ENCODE results near the gene RDH5.

RDH5 gene

DNA sequence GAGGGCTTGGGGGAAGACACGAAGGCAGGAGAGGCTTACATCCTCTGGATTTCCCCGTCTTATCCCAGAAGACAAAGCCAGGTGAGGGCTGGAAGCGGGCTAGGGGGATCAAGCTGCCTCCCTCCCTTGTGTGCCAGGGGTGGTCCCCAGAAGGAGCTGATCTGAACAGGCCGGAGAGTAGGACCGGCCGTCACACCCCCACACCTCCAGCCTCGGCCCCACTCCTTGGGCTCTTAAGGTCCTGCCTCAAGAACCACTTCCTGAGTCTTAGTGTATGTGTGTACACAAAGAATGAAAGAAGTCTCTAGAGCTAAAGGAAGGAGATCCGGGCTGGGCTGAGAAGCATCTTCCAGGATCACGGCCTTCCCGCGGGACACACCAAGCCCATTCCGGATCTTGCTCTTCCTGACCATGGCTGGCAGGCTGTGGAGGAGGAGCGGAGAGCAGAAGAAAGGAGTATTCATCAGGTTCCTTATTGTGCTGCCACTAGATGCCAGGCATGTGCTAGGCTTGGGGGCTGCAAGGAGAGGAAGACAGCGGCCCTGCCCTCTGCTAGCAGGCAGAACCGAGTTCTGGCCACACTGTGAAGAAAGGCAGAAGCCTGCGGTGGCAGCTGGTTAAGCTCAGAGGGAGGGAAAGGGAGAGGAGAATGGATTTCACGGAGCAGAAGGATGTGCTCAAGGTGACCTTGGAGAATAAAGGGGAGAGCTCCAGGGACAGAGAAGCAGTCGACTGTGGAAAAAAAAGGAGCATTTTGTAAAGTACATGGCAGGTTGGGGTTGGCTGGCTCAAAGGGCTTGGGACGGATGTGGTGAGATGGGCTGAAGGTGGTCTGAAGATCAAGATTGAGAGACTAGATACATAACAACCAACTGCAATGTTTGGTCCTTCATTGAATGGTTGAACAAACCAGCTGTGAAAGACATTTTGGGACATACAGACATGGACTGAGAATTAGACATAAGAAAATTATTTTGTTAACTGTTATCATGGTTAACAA is 9.9 kb downstream of the RDH5 start:
- DNase-seq: no peak

DNA sequence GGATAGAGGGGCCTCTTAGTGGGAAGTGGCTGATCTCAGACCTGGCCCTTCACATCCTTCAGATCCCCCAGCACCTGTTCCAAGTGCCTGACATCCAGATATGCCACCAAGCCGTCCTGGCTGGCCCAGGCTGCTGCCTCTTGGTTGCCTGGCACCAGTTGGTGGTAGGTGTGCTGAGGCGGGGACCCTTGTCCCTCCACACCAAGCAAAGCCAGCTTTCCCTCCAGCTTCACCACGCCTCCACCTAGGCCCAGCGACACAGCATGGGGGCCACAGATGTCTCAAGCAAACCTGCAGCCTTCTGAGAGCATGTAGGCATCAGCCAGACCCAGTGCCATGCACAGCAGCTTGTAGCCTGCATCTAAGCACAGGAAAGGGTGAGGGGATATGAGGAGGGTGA is 12.1 kb downstream of the RDH5 start:
- DNase-seq: no peak

DNA sequence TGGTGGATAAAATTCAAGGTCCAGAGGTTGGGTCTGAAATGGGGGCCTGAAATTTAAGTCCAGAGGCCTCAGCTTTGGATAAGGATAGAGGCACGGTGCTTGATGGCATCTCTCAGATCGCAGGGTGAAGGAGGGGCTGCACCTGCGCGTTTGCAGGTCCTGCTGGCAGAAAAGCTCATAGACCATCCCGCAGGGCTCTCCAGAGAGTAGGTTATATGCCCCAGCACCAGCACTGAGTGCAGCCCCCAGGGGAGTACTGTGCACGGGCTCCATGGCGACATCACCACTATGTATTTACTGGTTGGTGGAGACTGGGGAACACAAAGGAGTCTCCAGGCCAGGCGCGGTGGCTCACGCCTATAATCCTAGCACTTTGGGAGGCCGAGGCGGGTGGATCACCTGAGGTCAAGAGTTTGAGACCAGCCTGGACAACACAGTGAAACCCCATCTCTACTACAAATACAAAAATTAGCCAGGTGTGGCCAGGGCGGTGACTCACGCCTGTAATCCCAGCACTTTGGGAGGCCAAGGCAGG is 12.9 kb downstream of the RDH5 start:
- no peak for DNase-seq

DNA sequence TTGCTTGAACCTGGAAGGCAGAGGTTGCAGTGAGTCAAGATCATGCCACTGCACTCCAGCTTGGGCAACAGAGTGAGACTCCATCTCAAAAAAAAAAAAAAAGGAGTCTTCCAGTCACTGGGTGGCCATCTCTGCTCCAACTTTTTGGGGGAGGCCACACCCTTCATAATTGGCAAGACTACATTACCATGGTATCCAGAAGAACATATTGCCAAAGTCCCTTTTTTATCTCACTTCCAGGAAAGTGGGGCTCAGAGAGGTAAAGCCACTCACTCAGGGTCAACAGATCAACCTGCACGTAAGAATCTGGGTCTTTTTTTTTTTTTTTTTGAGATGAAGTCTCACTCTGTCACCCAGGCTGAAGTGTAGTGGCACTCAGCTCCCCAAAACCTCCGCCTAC is 13.7 kb downstream of the RDH5 start:
- DNase-seq: no peak

DNA sequence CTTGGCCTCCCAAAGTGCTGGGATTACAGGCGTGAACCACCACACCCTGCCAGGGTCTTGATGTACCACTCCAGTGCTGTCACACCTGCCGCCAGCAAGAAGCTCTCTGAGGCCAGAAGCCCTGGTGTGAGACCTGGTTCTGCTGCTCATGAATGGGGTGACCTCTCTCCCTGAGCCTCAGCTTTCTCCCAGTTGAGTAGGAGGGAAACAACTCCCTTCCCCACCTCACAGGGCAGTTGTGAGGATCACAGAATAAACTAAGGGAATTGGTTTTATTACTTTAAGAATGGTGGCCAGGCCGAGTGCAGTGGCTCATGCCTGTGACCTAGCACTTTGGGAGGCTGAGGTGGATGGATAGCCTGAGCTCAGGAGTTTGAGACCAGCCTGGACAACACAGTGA is 14.4 kb downstream of the RDH5 start:
- no peak for DNase-seq

DNA sequence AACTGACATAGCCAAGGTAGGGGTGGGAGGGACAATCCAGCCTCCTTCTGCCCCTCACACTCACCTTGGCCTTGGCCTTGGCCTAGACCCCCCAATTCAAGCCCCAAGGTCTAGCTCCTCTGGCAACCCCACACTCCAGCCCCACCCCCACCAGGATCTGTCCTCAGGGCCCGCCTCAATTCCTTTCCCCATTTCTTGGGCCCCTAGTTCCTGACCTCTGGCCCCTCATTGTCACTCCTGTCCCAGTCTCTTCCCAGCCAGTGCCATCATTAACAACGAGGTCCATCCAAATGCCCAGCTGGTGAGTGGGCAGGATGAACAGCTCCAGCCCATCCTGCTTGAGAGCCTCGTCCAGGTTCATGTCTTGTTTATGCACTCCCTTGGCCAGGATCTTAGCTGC is 15.9 kb downstream of the RDH5 start:
- DNase-seq: no peak

DNA sequence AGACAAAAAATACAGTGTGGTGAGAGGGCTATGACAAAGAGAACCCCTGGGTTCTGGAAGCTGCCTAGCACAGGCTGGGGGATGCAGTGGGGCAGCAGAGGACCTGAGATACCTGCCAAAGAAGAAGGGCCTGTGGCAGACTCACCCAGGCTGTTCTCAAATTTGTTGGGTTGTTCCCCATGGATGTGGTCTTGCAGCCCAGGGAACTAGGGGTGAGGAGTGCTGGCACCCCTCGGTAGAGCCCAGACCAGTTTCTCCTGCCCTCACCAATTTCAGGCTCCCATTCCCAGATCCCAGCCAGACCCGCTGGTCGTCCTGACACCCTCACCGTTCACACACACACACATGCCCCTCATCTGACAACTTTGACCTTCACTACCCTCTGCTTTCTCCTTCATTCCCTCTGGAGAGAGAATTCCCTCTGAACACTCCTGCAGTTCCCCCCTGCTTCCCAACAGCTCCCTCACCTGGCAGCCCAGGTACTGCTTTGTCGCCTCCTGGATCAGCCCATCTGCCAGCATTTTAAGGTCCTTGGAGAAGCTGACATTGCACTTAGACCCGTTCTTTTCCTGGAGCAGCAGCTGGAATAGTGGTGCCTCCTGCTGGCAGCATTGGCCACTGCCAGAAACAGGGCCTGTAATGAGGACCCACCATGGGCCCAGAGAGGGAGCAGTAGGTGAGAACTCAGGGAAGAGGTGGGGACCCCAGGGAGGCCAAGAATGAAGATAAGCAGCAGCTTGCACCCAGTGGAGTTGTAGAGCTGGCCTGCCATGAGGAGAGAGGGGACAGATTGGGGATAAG is 16.8 kb downstream of the RDH5 start:
- peak; percentile 61 for DNase-seq

DNA sequence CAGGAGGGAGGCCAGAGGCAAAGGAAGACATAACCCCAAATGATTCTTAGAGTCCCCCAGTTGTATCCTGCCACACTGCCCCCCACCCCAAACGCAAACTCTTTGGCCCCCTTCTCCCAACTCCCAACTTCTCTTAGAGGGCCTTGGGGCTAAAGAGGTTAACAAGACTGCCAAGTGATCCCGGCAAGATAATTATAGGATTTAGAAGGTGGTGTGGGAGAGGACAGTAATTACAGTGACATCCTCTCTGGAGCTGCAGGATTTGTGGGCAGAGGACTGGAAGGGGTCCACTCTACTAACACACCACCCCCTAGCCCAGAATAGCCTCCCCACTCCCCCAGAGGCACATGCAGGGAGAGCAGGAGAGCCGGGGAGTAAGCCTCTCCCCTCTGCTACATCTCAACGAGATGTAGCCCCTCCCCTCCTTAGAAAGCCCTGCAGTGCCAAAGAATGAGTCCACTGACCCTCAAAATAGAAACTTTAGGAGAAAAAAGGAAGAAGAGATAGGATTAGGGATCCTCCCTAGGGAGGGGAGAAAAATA is 17.5 kb downstream of the RDH5 start:
- DNase-seq: no peak

DNA sequence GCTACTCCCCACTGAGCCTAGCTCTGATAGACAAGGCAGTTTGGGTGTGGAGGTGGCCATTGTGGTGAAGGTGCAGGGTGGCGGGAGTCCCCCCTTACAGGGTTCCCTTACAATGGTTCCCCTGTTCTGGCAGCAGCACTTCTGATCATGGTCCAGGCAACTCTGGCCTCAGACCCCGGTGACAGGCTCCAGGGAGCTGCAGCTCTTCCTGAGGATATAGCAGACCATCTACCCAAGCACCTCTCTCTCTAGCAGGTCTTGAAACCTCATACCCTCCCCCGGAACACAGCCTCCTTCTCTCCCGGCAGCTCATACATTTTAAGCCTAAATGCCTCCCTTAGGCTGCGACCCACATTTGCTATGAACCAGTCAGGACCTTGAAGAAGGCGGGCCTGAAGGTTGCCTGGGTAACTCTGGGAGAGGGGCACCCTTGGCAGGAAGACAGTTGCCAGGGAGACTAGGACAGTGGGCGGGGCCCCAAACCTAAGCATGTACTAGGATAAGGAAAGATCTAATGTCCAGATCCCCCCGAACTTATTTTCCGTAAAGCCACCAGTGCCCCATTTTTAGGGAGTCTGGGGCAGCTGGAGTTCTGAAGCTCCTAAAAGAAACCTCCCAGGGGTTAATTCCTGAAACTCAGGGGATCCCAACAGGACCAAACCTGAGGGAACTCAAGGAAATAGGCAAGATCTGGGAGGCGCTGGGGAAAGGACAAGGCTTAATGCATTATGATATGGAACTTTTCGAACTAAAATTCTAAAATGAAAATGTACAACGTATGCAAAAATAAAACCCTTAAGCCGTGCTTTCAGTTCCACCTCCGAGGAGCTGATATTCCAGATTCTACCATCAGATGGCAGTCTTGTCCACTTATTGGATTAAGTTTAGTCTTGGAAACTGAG is 18.2 kb downstream of the RDH5 start:
- peak; percentile 86 for DNase-seq

DNA sequence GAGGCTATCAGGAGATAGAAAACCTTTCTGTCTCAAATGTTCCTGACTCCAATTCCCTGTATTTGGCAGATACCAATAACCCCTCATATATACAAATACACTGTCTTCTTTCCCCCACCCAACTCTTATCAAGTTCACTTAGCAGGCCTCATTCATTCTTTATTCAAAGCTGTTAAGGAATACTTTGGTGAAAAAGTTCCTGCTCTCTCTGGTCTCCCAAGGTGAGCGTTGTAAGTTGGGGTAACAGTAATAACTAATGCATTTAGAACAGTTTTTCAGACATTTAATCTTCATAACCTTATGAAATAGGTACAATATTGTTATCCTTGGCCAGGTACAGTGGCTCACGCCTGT is 18.8 kb downstream of the RDH5 start:
- no peak for DNase-seq

DNA sequence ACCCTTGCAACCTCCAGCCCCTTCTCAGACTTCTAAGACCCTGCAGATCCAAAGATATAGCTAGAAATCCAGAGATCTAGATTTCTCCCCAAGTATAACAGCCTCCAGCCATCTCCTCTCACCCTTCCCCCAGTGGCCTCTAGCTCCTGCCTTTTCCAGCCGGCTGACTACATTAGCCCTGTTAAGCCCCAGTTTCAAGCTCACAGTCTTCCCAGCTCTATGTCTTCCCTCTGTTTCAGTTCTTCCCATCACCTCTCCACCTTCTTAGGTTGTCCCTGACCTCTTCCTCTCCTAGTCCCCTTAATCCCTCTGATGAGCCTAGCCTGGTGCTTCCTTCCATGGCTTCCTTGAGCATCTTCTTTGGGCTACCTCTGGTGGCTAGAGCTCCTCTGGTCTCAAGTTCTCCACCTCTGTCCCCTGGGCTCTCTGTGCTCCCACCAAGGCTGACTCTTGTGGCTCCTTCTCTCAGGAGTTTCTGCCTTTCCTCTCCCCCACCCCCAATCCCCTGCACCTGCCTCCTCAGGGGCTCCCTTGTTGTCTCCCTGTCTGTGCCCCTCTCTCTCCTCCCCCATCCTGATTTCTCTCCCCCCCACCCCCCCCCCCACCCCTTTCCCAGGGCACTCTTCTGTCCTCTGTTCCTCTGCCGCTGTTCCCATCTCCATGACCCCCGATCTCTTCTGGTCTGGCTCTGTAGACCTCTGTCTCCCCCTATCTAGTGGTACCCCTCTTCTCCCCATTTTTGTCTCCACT is 21.9 kb downstream of the RDH5 start:
- DNase-seq: no peak

DNA sequence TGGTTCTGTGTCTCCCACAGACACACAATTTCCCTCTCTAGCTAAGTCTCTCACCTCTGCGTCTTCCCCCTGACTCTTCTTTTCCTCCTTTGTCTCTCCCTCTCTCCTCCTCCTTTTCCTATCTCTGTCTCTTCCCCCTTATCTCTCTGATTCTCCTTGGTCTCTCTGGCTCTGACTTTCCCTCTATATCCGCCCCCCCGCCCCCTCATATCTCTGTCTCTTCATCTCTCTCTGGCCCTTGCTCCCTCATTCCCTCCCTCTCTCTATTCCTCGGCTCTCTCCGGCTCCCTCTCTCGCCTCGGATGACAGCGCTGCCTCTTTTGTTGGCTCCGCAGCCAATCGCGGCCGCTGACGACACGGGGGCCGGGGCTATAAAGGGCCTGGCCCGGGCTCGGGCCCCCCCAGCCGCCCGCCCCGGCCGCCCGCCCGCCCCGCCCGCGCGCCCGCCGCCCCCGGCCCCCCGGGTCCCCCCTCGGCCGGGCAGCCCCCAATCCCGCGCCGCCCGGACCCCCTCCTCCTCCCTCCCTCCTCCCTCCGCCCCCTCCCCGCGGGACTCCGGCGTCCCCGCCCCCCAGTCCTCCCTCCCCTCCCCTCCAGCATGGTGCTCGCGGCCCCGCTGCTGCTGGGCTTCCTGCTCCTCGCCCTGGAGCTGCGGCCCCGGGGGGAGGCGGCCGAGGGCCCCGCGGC is 22.7 kb downstream of the RDH5 start, which contains the start of gene GDF11:
TSS of gene GDF11 (plus strand) at position 404 of the 687 bp plus-strand sequence. CDS start at position 599, 195 bp downstream.
- DNase-seq: peak; percentile 75

DNA sequence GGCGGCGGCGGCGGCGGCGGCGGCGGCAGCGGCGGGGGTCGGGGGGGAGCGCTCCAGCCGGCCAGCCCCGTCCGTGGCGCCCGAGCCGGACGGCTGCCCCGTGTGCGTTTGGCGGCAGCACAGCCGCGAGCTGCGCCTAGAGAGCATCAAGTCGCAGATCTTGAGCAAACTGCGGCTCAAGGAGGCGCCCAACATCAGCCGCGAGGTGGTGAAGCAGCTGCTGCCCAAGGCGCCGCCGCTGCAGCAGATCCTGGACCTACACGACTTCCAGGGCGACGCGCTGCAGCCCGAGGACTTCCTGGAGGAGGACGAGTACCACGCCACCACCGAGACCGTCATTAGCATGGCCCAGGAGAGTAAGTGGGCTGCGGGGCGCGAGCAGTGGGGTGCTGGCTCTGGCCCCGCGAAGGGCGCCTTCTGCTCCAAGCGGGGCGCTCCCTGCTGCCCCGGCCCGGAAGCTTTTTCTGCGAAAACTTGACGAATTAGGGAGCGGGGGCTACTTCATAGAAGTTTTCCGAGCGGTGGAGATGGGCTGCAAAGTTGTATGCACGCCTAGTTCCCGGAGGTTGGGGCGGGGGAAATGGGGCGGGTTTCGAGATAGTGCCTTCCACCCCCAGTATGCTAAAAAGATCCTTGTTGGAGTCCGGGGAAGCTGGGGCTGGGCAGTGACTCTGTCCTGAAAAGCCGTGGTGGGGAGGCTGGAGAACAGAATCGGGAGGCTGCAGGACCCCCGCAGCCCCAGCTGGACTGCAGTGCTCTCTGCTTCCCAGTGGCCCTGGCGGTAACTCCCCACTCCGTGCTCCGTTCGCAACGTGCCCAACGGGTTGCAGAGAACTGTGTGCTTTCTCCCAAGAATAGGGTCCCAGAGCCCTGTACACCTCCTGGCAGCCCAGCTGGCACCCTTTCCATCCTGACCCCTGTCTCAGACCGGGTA is 23.5 kb downstream of the RDH5 start:
- DNase-seq: peak; percentile 46

DNA sequence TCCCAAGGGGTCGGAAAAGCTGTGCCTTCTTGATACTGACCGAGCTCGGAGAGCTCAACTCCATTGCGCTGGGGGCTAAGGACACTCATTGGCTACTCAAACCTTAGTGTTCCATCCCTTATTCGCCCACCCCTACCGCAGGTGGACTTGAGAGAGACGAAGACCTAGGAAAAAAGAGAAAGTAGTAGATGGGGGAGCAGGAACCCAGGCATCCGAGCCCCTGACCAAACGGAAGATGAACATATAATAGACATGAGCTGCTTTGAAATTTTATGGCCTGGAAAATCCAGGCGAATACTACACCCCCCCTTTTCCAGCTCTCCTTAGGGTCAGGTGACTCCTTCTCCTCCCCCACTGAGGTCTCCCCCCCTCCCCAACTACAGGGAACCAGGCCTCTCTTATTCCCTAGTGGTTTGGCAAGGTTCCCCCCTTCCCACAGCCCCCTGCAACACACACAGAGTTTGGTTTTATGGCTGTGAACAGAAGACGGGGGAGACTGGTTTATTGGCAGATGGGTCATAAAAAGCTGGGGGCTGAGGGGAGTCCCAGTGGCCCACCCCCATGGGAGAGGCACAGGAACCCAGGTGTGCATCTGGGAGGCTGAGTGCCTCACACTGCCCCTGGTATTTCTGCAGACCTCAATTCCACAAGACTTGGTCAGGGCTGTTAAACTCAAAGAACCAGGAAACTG is 24.3 kb downstream of the RDH5 start:
- DNase-seq: no peak

DNA sequence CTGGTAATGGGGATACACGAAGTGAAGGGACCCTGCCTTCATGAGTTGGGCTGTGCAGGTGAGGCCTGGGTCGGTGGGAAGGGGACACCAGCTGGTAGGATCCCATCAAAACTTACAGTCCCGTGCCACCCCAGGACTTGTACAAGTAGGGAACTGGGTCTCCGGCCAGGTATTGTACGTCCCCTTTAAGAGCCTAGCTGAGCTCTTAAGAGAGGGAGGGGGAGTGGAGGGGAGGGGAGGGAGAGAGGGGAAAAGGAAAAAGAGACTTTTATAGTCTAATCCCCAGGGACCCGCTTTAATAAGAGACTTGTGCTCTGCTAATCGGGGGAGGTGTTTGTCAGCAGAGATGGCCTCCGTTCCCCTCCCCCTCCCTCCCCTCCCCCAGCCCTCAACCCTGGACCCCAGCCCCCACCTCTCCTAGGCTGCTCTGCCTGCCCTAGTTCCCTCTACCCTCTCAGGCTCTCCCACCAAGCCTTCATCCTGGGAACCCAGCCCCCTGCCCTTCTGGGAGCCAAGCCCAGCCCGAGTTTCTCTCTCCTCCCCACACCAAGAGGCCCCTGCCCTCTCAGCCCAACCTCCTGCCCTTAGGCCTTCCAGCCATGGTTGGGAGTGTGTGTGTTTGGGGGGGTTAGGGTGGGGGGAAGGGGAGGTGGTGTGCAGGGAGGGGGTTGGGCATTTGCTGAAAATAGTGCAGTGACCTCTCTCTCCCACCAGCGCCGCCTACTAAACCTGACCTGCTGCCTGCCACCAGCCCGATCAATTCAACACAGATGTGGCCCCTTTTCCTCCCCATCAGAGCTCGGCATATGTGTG is 25.4 kb downstream of the RDH5 start:
- DNase-seq: no peak

DNA sequence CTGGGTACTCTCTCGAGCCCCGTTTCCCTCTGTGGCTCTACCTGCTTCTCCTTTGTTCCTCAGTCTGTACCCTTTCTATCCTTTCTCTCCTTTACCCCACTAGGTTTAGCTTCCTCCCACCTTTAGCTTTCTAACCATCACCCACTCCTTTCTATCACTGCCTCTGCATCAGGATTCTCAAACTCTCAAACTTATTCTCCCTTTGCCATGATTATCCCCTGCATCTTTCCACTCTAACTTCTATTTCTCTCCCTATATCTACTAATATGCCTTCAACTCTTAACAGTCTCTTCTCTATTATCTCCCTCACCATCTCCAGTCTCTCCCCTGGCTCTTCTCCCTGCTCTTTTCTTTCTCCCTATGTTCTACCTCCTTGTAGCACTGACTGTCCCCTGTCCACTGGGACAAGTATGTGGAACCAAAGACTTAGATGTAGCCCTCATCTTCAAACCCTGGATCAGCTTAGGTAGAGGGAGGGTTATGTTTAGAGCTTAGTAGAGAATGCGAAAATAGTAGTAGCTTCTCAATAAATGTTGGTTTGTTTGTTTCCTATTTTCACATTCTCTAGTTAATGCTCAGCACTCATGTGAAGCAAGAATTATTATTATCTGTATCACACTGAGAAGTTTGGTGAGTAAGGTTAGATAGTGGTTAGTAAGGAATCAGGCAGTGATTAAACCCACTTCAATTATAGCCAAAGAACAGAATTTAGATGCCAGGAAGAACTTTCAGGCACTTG is 26.1 kb downstream of the RDH5 start:
- DNase-seq: no peak

DNA sequence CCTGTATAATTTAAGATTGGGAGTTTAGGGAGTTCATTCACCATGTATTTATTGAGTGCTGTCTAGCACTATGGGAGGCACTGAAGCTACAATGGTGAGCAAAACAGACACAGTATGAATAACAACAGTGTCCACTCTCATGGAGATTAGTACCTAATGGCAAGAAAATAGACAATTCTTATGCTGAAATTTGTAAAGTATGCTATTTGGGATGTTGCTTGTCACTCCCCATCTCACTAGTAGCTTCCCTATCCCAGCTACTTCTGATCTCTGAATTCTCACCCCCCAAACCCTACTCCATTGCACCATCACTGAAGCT is 26.7 kb downstream of the RDH5 start:
- DNase-seq: no peak

All from stimulated activated CD4-positive, alpha-beta T cell treated with anti-CD3 and anti-CD28 coated beads, Interleukin-4, amount 100 ng/mL, for 24 hours (primary cell).